ENCODE data around the gene PBX2. TPM values are rescaled to one million over a fixed set of nuclear protein-coding genes. Genes with fewer than 3 reads are reported as not detected.

PBX2 gene
- total RNA-seq, 1 experiment from 2014 or later: 176 TPM

DNA sequence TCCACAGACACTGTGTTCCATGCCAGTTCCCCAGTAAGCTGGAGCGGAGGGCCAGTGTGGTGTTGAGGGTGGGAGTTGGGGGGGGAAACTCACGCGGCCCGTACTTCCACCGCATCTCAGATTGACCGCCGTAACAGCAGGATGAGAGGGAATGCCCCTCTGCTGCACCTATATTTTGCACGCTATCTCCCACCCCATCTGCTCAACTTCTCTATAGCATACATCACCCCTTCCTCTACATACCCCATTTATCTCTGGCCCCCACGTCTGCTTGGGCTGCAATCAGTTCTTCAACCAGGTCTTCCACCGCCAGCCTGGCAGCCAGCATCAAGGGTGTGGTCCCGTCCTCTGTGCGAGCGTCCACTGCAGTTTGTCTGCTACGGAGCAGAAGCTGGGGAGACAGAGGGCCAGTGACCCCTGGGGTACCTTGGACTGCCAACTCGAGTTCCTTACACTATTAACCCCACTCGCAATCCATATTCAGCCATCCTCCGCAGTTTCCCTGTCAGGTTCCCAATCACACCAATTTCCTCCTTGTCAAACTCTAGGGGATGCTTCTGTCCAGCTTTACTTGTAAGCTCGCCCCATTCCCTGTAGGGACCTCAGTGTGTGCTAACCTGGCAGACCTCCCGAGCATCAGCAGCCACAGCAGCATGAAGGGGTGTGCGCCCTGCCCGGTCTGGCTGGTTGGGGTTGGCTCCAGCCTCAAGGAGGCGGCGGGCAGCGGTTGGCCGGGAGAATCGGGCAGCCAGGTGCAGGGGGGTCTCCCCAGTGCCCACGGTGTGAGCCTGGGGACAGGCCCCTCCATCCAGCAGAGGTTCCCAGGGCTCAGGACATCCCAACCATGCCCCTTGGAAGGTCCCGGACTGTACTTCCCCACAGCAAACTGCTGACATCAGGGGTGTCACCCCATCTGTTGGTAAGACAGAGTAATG, 6.9 kb upstream of the PBX2 start:
- H3K23me2 ChIP-seq (ENCODE audit: insufficient read length, low read depth, low read length, poor library complexity, severe bottlenecking): peaks cover 9% of the 10 kb centered on the region
- peak; percentile 54 for DNase-seq

More for the DNA sequence above, 6.9 kb upstream of the PBX2 start:
- peak overlapping the region; percentile 59 for H3T11ph ChIP-seq (ENCODE audit: low read length)
- peaks cover 3% of the 10 kb centered on the region for H3K4me1 ChIP-seq (ENCODE audit: insufficient read depth, low read length)
- H3K23ac ChIP-seq (ENCODE audit: insufficient read length, low read depth, low read length): no peak overlapping the region
- H3K9me3 Mint-ChIP-seq: no peaks in the 10 kb centered on the region
- H4K91ac ChIP-seq (ENCODE audit: insufficient read length, low read depth, low read length): no peak overlapping the region
- H3K27me3 Mint-ChIP-seq (ENCODE audit: low read depth): no peaks in the 10 kb centered on the region
- H2BK120ac ChIP-seq (ENCODE audit: low read depth, low read length, poor library complexity, severe bottlenecking): peak overlapping the region; percentile 93
- H3K79me1 ChIP-seq (ENCODE audit: insufficient read depth, low read depth, low read length, poor library complexity, severe bottlenecking): no peaks in the 10 kb centered on the region
- H3K27me3 ChIP-seq (ENCODE audit: insufficient read depth, low read length): no peaks in the 10 kb centered on the region
- no peak overlapping the region for H2AK5ac ChIP-seq (ENCODE audit: insufficient read length, low read length)
- H2BK15ac ChIP-seq (ENCODE audit: low read depth, low read length): no peak overlapping the region
- TF ChIP-seq, protein P1, sequence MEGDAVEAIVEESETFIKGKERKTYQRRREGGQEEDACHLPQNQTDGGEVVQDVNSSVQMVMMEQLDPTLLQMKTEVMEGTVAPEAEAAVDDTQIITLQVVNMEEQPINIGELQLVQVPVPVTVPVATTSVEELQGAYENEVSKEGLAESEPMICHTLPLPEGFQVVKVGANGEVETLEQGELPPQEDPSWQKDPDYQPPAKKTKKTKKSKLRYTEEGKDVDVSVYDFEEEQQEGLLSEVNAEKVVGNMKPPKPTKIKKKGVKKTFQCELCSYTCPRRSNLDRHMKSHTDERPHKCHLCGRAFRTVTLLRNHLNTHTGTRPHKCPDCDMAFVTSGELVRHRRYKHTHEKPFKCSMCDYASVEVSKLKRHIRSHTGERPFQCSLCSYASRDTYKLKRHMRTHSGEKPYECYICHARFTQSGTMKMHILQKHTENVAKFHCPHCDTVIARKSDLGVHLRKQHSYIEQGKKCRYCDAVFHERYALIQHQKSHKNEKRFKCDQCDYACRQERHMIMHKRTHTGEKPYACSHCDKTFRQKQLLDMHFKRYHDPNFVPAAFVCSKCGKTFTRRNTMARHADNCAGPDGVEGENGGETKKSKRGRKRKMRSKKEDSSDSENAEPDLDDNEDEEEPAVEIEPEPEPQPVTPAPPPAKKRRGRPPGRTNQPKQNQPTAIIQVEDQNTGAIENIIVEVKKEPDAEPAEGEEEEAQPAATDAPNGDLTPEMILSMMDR (conservative IDR thresholded peaks at IDR 0.05): no peak; the same call in 2 of the 3 replicates
- peak overlapping the region; percentile 91 to 96 for H3K4me3 Mint-ChIP-seq
- peak overlapping the region; percentile 35 for H3K9ac ChIP-seq (ENCODE audit: extremely low read depth, insufficient read length, low read length)
- H2BK5ac ChIP-seq (ENCODE audit: insufficient read length, low read length): no peak overlapping the region
- peaks cover 35 to 36% of the 10 kb centered on the region in 2 experiments for H3K4me1 Mint-ChIP-seq
- no peaks in the 10 kb centered on the region for H3K9me3 ChIP-seq (ENCODE audit: control insufficient read depth, low read depth, low read length)
- peak overlapping the region; percentile 9 for H3K27ac ChIP-seq (ENCODE audit: insufficient read length, low read depth, low read length)
- peak overlapping the region; percentile 1 for H4K5ac ChIP-seq (ENCODE audit: insufficient read length, low read depth, low read length)
- H3K18ac ChIP-seq (ENCODE audit: insufficient read length, low read depth, low read length): peak overlapping the region; percentile 97
- H3K27ac Mint-ChIP-seq: peak overlapping the region; percentile 100
- peak overlapping the region; percentile 2 for H4K8ac ChIP-seq (replicated peaks; ENCODE audit: insufficient read length, low read depth, low read length)
- H2BK12ac ChIP-seq (ENCODE audit: insufficient read length, low read depth, low read length): peak overlapping the region; percentile 20
- H3K36me3 Mint-ChIP-seq (ENCODE audit: insufficient read depth in 1 of 3, low read depth in 3 of 3): no peaks in the 10 kb centered on the region
- H2BK20ac ChIP-seq (ENCODE audit: low read depth, low read length, poor library complexity, severe bottlenecking): no peak overlapping the region
- no peaks in the 10 kb centered on the region for H3K79me2 ChIP-seq (ENCODE audit: insufficient read depth, low read length)
- no peak overlapping the region for H3K56ac ChIP-seq (ENCODE audit: insufficient read length, low read depth, low read length)
- whole genome bisulfite sequencing (ENCODE audit: extremely low coverage, insufficient read length, low lambda C conversion rate): no CpG with 5 or more reads among the region's 28 CpGs
- H3K14ac ChIP-seq (ENCODE audit: insufficient read depth, low read length): peak overlapping the region; percentile 96
- H3K4ac ChIP-seq (ENCODE audit: low read depth, low read length): peak overlapping the region; percentile 54; the same call in 1 of the 2 replicates
- H2AFZ ChIP-seq (ENCODE audit: low read length): no peak overlapping the region
- H3K4me2 ChIP-seq (ENCODE audit: insufficient read depth, insufficient read length, low read length): peak overlapping the region; percentile 68
- no peaks in the 10 kb centered on the region for H4K20me1 ChIP-seq (ENCODE audit: control insufficient read depth, insufficient read depth, insufficient read length)
